HG03520 (cell line): Measurements from ENCODE around the gene RNFT2.

Experiments used
- ATAC-seq: cut with Tn5 transposase; IDR thresholded peaks from one replicate; pipeline ENCODE4 v1.9.1; 2021; ENCODE audit warnings: mild to moderate bottlenecking, moderate library complexity; ENCODE audit not compliant: unreplicated experiment

Gene RNFT2

DNA sequence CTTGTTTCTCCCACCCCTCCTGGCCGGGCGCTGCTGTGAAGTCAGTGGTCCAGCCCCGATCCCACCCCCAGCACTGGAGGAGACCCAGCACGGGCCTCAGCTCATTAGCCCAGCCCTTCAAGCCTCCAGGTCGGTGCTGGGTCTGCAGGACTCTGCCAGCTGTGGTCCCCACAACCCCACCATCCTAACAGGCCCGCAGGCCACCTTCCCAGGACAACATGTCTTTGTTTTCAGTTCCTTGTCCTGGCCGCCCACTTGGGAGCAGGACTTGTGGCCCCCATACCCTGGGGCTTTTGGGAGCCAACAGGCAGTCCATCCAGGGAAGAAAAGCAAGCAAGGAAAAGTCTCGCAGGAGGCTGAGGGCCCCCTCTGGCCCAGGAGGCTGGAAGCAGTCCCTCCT, 83.2 kb downstream of the RNFT2 start:
- no peak for ATAC-seq

DNA sequence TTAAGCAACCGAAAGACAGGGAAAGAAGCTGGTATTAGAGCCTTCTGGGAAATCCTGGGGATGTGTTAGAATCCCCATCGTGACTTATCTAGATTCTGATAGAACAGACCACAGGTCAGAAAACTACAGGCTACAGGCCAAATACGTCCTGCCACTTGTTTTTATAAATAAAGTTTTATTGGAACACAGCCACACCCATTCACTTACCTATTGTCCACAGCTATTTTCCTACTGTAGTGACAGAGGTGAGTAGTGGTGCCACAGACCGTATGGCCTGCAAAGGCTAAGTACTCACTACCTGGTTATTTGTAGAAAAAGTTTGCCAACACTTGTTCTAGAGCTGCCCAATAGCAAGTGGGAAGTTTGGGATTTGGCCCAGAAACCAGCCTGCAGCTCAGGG, 89.3 kb downstream of the RNFT2 start:
- no peak for ATAC-seq

DNA sequence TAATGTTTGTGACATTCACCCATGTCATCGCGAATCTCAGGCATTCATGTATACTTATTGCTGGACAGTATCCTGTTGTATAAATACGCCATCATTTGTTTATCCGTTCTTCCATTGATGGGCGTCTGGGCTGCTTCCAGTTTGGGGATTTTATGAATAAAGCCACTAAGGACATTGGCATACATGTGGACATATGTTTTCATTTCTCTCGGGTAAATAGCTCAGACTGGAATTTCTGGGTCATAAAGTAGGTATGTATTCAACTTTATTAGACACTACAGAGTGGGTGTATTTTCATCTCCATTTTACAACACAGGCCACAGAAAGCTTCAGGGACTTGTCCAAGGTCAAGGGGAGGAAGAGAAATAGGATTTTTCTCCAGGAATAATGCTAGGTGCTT, 94.2 kb downstream of the RNFT2 start:
- ATAC-seq = no peak

DNA sequence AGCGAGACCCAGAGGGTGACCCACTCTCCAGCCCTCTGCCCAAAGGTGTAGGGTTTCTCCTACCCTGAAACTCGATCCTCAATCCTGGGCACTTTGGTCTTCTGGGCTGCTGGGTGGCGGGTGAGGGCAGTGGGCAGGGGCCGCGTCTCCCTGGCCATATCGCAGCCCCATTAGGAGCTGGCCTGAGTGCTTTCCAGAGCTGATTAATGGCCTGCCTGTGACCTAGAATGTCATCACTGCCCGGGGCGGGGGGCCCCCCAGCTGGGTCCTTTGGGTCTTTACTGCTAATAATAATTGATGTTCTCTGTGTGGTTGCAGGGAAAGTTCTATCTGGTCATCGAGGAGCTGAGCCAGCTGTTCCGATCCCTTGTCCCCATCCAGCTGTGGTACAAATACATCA, 95.4 kb downstream of the RNFT2 start:
- no peak for ATAC-seq

DNA sequence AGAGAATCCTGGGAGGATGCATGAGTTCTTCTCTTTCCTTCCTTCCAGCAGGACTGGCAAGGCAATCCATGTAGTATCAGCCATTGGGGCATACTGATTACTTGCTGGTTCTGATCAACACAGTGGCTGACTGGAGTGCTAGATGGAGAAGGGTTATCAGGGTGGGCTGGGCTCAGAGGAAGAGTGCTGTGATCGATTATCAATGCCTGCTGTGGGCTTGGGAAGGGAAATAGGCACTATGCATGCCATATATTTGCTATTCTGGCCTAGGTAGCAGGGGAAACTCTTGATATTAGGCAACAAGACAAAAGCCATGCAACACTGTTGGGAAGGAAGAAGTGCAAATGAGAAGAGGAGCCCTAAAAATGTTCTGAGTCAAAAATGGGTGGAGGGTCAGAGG, 97.4 kb downstream of the RNFT2 start:
- no peak for ATAC-seq

DNA sequence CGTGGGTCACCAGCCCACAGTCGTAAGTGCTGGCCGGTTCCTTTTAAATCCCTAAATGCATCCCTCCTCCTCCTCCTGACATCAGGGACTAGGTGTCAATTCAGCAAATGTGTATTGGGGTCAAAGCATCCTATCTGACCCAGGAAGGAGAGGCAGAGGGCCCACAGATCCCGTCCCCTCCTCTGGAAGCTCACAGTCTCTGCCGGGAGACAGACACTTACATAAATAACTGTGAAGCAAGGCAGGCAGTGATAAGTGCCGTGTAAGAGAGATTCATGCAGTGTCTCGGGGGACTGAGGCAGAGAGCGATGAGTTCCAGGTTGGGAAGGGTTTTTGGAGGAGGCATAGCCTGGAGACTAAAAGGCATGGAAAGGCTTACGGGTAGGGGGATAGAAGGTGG, 99.0 kb downstream of the RNFT2 start:
- ATAC-seq = no peak

DNA sequence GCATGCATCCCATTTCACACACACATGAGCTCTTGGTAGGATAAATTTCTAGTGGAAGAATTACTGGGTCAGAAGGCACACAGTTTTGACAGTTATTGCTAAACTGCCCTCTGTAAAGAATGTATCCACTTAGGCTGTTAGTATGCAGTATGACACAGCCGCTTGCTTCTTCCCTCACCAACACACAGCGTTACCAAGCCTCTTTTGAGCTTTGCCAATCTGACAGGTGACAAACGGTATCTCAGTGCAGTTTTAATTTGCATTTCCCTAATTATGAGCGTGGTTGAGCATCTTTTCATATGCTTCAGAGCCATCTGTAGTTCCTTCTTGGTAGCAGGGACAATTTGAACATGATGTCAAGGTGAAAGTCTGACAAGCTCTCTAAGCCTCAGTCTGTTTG, 100.2 kb downstream of the RNFT2 start:
- no peak for ATAC-seq

DNA sequence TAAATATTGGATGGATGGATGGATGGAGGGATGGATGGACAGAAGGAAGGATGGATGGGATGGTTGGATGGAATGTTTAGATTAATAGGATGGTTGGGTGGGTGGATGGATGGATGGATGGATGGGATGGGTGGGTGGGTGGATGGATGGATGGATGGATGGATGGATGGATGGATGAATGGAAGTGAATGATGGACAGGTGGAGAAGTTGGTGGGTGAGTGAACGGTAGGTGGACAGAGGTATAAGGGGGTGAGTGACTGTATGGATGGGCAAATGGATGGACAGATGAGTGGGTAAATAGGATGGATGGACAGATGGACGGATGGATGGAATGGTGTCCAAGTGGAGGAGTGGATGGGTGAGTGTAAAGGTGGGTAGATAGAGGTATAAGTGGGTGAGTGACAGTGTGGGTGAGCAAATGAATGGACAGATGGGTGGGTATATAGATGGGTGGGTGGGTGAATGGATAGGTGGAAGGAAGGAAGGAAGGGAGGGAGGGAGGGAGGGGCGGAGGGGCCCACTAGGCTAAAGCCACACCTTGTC, 101.2 kb downstream of the RNFT2 start:
- ATAC-seq = no peak

DNA sequence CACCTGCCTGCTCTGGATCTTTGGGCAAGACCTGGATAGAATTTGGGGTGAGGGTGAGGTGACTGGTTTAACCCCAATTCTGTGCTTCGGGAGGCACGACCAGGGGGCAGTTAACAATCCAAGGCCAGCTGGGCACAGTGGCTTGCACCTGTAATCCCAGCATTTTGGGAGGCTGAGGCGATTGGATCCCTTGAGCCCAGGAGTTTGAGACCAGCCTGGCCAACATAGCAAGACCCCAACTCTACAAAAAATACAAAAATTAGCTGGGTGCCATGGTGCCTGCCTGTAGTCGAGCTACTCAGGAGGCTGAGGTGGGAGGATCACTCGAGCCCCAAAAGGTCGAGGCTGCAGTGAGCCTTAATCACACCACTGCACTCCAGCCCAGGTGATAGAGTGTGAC, 105.0 kb downstream of the RNFT2 start:
- no peak for ATAC-seq

DNA sequence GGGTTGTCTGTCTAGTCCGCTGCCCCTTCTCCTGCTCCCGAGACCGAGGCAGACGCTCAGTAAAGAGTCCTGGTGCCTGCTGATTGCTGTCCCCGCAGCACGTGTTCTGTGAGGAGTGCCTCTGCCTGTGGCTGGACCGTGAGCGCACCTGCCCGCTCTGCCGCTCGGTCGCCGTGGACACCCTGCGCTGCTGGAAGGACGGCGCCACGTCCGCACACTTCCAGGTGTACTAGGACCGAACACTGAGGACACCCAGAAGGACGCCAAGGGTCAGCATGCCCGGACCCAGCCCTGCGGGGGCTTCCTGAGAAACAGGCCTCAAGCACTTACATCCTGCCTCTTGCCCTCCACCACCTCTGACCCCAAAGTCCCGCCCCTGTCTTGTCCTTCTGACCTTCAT, 111.1 kb downstream of the RNFT2 start:
- ATAC-seq = no peak

DNA sequence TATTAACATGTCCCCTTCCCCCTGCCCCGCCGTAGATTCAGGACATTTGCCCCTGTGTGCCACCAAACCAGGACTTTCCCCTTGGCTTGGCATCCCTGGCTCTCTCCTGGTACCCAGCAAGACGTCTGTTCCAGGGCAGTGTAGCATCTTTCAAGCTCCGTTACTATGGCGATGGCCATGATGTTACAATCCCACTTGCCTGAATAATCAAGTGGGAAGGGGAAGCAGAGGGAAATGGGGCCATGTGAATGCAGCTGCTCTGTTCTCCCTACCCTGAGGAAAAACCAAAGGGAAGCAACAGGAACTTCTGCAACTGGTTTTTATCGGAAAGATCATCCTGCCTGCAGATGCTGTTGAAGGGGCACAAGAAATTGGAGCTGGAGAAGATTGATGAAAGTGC, 114.2 kb downstream of the RNFT2 start:
- ATAC-seq = no peak

DNA sequence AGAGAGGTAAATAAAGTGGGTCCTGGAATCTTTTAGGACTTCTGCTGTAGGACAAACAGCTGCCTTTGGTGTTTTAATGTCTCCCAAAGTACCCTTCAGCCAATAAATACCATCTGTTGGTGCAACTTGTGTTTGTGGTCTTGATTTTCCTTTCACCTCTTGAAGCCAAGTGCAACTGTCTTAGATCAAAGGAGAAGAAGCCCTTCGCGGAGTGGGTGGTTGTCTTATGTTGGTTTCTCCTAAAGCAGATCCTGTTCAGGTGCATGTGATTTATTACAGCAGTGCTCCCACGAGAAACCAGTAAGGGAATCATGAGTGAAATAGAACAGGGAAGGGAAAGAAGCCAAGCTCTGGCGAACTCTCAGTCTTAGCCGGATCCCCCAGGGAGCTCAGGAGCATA, 115.4 kb downstream of the RNFT2 start:
- ATAC-seq = no peak

DNA sequence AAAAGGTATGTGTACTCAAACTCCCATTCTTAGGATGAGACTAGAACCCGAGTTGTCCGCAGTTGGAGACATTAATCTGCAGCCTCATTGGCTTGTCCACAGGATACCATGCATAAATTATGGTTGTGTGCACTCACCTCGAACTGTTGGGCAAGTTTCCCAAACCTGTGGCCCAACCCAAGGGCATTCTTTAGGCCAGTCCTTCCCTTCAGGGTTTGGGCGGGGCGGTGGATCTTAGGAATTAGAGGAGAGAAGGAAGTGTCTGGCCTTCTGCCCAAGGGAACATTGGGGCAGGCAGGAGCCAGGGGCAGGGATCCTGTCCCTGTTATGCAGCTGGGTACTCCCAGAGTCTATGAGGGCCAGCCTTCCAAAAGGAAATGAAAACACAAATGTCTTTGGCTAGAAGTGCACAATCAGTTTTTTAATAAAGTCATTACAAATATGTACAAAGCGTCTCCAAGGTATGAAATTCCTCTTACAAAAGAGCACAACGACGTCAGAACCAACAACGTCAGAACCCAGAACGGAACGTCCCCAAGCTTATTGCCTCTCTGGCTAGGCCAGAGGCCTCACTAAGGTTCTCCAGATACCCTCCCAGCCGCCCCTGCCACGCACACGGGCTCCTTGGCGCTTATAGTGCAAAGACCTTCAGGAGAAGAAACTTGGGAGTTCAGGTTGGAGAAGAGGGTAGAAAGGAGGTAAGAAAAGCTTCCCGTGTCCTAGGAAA, 117.8 kb downstream of the RNFT2 start:
- ATAC-seq = no peak

DNA sequence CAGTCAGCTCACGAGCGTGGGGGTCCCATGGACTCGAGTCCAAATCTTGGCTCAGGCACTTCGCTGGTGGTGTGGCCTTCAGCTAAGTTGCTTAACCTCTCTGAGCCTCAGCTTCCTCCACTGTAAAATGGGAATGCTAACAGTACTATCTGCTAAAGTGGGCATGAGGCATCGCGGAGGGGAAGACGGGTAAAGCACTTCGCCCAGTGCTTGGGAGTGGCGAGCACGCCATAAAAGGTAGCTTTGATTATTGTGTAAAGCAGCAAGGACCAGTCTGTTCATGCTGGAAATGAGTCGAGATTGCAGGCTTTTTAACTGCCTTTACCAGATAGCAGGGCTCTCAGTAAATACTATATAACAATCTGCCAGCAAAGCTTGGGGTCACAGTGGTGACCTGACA, 118.6 kb downstream of the RNFT2 start:
- ATAC-seq = no peak

DNA sequence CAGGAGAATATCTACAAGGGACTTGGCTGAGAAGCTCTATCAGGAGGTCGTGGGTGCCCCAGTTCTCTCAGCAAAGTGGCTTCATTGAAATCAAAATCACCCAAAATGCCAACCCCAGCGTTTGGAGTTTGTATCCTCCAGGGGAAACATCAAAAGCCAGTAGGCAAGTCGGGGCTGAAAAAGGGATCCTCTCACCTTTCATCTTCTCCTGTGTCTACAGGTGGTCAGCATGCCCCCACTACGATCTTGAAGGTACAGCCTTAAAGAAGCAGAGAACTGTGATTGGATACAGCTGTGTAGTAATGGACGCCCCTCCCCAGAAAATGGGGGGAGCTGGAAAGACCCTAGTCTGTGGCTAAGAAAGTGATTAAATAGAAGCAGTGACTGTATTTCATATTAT, 121.0 kb downstream of the RNFT2 start:
- ATAC-seq = no peak

DNA sequence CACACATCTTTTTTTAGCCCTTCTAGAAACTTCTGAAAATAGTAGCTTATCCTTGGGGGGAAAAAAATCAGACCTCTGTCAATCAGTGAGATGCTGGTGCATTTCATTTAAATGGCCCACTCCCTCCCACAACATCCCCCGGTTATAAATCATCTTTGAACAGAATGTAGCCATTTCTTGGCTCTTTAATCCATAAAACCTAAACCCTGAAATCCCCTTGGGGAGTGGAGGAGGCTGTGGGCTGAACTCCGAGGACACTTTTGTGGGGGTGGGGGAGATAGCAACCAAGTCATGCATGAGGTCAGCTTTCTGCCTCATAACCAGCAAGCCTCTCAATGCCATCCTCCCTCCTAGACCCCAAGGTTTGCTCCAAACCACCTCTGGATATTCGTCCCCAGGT, 122.1 kb downstream of the RNFT2 start:
- ATAC-seq = no peak

DNA sequence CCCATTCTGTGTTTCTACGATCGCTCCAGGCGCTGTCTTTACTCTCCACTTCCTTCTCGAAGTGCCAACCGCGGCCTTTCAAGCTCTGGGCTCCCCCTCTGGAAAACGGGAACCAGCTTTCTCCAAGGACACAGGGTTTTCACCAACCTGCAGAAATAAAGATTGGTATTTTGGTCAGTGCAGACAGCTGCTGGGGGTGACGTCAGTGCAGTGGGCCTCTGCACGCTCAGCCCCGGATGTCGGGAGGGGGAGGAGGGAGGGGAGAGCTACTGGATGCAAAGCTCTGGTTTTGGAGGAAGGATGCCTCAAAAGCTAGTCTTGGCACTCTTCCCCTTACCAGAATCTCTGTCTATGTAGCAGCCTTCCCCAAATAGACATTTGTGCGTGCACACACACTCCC, 123.2 kb downstream of the RNFT2 start:
- peak; percentile 77 for ATAC-seq

DNA sequence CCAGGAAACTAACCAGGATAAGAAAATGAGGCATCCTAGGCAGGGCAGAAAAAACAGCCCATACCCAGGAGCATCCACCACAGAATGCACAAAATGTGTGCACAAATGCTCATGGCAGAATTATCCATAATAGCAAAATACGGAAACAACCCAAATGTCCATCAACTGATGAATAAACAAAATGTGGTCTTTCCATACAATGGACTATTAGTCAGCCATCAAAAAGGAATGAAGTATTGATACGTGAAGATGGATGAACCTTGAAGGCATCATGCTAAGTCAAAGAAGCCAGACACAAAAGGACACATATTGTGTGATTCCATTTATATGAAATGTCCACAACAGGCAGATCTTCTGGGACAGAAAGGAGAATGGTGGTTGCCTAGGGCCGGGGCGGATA, 124.1 kb downstream of the RNFT2 start:
- no peak for ATAC-seq

DNA sequence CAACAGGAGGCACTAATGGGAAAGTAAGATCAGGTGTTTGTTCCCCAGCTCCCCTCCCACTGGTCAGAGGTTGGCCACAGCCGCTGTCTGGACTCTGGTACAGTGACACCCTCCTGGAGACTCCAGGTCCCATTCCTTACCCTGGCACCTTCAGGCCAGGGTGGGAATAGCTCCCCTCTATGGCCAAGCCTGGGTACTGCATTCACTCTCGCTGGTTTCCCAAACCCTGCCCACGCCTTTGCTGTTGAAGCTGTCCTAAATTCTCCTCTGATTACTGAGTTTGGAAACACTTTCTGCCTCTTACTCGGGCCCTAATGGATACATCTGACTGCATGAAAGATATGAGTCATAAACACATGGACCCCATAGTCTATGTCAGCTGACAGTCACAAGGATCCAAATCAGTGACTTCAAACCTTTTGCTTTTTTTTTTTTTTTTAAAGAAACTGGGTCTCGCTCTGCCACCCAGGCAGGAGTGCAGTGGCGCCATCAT, 125.2 kb downstream of the RNFT2 start:
- ATAC-seq = no peak

DNA sequence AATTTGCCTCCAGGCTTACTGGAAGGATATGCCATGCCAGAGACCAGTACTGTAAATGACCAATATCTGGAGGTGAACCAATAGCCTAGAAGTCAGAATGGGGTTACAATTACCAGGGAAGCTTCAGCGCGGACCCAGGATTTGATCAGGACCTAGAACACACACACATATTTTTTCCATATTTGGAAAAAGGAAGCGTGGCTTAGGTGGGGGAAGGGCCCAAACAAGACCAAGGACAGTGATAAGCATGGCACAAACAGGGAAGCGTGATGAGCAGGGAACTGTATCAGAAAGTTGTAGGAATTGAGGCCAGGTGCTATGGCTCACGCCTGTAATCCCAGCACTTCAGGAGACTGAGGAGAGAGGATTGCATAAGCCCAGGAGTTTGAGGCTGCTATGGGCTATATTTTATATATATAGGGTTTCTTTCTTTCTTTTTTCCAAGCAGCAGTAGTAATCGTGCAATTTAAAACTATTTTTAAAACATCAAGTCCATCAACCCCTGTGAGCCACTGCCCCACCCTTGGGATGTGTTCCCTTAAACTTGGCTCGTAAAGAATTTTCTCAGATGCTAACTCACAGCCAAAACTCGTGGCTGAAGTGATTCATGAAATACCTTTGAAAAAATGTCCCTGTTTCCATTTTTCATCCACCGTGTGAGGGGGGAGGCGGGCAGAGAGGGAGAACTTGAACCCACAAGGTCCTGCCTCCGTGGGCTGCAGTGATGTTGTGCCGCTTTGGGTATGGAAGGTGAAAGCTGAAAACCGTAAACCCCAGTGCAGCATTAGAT, 126.5 kb downstream of the RNFT2 start:
- no peak for ATAC-seq

DNA sequence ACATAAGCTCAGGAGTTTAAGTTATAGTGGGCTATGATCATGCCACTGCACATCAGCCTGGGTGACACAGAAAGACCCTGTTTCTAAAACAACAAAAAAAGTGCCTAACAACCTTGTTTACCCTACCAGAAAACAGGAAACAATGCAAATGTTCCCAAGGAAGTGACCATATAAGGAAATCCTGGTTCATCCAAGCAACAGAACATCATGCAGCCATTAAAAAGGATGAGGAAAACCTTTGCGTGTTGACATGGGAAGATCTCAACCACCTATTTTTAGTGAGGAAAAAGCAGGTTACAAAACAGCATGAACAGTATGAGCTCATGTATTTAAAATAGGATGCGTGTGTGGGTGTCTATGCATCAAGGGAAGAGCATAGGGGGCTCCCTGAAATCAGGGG, 129.4 kb downstream of the RNFT2 start:
- ATAC-seq = no peak

DNA sequence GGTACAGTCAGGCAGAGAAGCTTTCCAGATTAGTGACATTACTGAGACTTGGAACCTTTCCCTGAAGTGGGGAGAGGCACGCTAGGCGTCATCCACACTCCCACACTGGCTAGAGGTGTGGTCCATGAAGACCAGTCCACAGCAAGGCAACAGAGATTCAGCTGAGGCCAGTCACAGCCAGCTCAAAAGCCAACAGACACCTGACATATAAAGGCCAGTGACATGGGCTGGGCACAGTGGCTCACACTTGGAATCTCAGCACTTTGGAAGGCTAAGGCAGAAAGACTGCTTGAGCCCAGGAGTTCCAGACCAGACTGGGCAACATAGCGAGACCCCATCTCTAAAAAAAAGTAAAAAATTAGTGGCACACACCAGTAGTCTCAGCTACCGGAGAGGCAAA, 132.2 kb downstream of the RNFT2 start:
- no peak for ATAC-seq
